ENCODE measurements around the gene DNM3.
A peak's percentile ranks its signal among the peaks of the same experiment; 100 is the strongest.

Gene DNM3

DNA sequence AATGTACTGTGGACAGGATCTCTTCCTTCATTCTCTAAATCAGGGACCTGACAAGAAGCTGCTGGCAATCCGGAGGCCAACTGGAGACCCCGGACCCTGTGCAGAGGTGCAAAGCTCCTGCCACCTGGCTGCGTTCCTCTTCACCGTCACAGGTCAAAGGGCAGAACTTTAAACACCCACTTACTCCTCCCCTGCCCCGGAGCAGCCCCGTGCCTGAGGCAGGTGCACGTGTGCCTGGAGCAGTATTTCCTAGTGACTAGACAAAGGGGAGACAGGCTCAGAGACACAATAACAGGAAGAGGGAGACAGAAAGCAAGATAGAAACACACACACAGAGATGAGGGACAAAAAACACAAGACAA is 609.2 kb downstream of the DNM3 start:
- no peak overlapping the region for H3K4me2 ChIP-seq (ENCODE audit: low read length)
- H3K4me1 ChIP-seq (ENCODE audit: control insufficient read depth, low read length): peaks cover 6% of the 10 kb centered on the region; the same call in 1 of the 2 replicates
- TF ChIP-seq EZH2phosphoT487 (IDR thresholded peaks at IDR 0.05; ENCODE audit: borderline replicate concordance, low read length) (no peak), CTCF (IDR thresholded peaks at IDR 0.05; ENCODE audit: low read depth, low read length, poor library complexity, severe bottlenecking) (no peak)
- no peaks in the 10 kb centered on the region for H3K79me2 ChIP-seq (ENCODE audit: control insufficient read depth, low read length)
- no peaks in the 10 kb centered on the region for H3K36me3 ChIP-seq (ENCODE audit: control insufficient read depth, low read length)
- no peak overlapping the region for H3K27ac ChIP-seq (ENCODE audit: low read depth, low read length)
- no peaks in the 10 kb centered on the region for H3K9me2 ChIP-seq (replicated peaks; ENCODE audit: control insufficient read depth, low read length)
- no peaks in the 10 kb centered on the region for H3K9me3 ChIP-seq (ENCODE audit: control insufficient read depth, insufficient read depth, low read length)
- H3K4me3 ChIP-seq (ENCODE audit: low read length): 0 out of 2 replicates have a peak overlapping the region, but pooled peaks have one; percentile 0
- no peaks in the 10 kb centered on the region for H4K20me1 ChIP-seq (ENCODE audit: control insufficient read depth, insufficient read depth, low read depth, low read length)
- H3F3A ChIP-seq (ENCODE audit: control insufficient read depth, insufficient read depth): no peaks in the 10 kb centered on the region
- H3K27me3 ChIP-seq (ENCODE audit: control insufficient read depth, low read length): no peaks in the 10 kb centered on the region

GRCh38 chr1:172451002-172451443 is 609.7 kb downstream of the DNM3 start:
- Histone ChIP-seq H3K9me2 (replicated peaks; ENCODE audit: control insufficient read depth, low read length) (no peaks in the 10 kb centered on the region), H3K4me1 (ENCODE audit: control insufficient read depth, low read length) (peaks cover 6% of the 10 kb centered on the region; the same call in 1 of the 2 replicates), H3K9me3 (ENCODE audit: control insufficient read depth, insufficient read depth, low read length) (no peaks in the 10 kb centered on the region), H3K27ac (ENCODE audit: low read depth, low read length) (no peak overlapping the region), H3K36me3 (ENCODE audit: control insufficient read depth, low read length) (no peaks in the 10 kb centered on the region), H4K20me1 (ENCODE audit: control insufficient read depth, insufficient read depth, low read depth, low read length) (no peaks in the 10 kb centered on the region), H3K27me3 (ENCODE audit: control insufficient read depth, low read length) (no peaks in the 10 kb centered on the region), H3K79me2 (ENCODE audit: control insufficient read depth, low read length) (no peaks in the 10 kb centered on the region), H3K4me3 (ENCODE audit: low read length) (no peak overlapping the region), H3K4me2 (ENCODE audit: low read length) (no peak overlapping the region), H3F3A (ENCODE audit: control insufficient read depth, insufficient read depth) (no peaks in the 10 kb centered on the region)
- TF ChIP-seq CTCF (IDR thresholded peaks at IDR 0.05; ENCODE audit: low read depth, low read length, poor library complexity, severe bottlenecking) (no peak), EZH2phosphoT487 (IDR thresholded peaks at IDR 0.05; ENCODE audit: borderline replicate concordance, low read length) (no peak)

- Histone ChIP-seq H3K9me3 (ENCODE audit: control insufficient read depth, insufficient read depth, low read length) (no peaks in the 10 kb centered on the region), H3K4me2 (ENCODE audit: low read length) (no peak overlapping the region), H3K27ac (ENCODE audit: low read depth, low read length) (no peak overlapping the region), H3F3A (ENCODE audit: control insufficient read depth, insufficient read depth) (no peaks in the 10 kb centered on the region), H4K20me1 (ENCODE audit: control insufficient read depth, insufficient read depth, low read depth, low read length) (no peaks in the 10 kb centered on the region), H3K9me2 (replicated peaks; ENCODE audit: control insufficient read depth, low read length) (no peaks in the 10 kb centered on the region), H3K27me3 (ENCODE audit: control insufficient read depth, low read length) (no peaks in the 10 kb centered on the region), H3K36me3 (ENCODE audit: control insufficient read depth, low read length) (no peaks in the 10 kb centered on the region), H3K4me1 (ENCODE audit: control insufficient read depth, low read length) (peaks cover 6% of the 10 kb centered on the region; the same call in 1 of the 2 replicates), H3K79me2 (ENCODE audit: control insufficient read depth, low read length) (no peaks in the 10 kb centered on the region), H3K4me3 (ENCODE audit: low read length) (no peak overlapping the region)
- TF ChIP-seq CTCF (IDR thresholded peaks at IDR 0.05; ENCODE audit: low read depth, low read length, poor library complexity, severe bottlenecking) (no peak), EZH2phosphoT487 (IDR thresholded peaks at IDR 0.05; ENCODE audit: borderline replicate concordance, low read length) (no peak)
Measured at GRCh38 chr1:172452536-172453152, 611.3 kb downstream of the DNM3 start.

All from DOHH2 (cell line).